GM12872 (cell line): ENCODE data around the gene TSPYL4.

Experiments
- TF ChIP-seq, protein P1 (sequence below): IDR thresholded peaks from 3 replicates; pipeline ENCODE4 v1.5.1; 2011; ENCODE audit warnings: low read depth, mild to moderate bottlenecking, low read length, moderate library complexity; ENCODE audit not compliant: insufficient read depth

The TSPYL4 gene

DNA sequence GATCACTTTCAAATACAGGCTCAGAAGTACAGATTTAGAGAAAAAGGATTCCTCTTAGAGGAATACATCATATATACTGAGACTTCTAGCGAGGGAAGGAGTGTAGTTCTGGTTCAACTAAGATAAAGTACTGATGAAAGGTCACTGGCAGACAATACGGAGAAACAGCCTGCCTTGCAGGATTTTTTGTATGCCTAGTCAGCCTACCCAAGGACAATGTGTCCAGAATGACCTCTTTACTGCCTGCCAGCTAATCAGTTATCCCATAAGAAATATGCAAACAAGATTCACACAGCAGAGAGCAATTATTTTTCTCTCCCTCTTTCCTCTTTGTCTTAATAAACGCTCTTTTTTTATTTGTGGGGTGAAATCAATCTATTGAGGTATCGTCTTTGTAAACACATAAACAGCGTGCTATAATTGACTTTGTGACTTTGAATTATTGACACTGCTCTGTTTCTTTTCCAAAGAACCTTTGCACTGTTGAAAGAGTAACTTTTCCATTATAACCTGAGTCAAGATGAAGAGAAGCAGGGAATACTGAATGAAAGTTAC is 1.4 kb upstream of the TSPYL4 start:
- TF ChIP-seq, protein P1, sequence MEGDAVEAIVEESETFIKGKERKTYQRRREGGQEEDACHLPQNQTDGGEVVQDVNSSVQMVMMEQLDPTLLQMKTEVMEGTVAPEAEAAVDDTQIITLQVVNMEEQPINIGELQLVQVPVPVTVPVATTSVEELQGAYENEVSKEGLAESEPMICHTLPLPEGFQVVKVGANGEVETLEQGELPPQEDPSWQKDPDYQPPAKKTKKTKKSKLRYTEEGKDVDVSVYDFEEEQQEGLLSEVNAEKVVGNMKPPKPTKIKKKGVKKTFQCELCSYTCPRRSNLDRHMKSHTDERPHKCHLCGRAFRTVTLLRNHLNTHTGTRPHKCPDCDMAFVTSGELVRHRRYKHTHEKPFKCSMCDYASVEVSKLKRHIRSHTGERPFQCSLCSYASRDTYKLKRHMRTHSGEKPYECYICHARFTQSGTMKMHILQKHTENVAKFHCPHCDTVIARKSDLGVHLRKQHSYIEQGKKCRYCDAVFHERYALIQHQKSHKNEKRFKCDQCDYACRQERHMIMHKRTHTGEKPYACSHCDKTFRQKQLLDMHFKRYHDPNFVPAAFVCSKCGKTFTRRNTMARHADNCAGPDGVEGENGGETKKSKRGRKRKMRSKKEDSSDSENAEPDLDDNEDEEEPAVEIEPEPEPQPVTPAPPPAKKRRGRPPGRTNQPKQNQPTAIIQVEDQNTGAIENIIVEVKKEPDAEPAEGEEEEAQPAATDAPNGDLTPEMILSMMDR, result no peak

GRCh38 chr6:116254297-116255056 is 602 bp upstream of the TSPYL4 start:
- TF ChIP-seq, protein P1, result no peak

GRCh38 chr6:116253188-116253504 is 729 bp downstream of the TSPYL4 start:
- TF ChIP-seq, protein P1, result no peak

- TF ChIP-seq, protein P1, result no peak
Observed at GRCh38 chr6:116251568-116252384, 2.1 kb downstream of the TSPYL4 start.

GRCh38 chr6:116248577-116248976 is 5.3 kb downstream of the TSPYL4 start:
- TF ChIP-seq, protein P1, result no peak

GRCh38 chr6:116247285-116247684 is 6.6 kb downstream of the TSPYL4 start:
- TF ChIP-seq, protein P1, result no peak

DNA sequence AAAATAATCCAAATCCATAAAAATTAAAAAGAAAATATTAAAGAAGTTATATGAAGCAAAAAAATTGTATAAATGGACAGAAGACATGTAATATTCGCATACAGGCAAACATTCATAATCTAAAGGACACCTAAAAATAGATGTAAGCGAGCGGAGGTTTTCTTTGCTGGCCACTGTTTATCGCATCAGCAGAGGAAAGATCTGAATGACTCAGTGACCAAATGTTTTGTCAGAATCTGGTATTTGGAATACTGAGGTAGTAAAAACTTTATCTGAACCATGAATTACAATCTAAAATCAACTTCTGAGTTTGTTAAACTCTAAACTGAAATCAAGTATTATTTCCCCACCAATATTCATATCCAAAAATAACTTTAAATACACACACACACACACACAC is 7.8 kb downstream of the TSPYL4 start:
- TF ChIP-seq, protein P1, result no peak
